HFFc6 (cell line): ENCODE measurements around the gene SMIM45.

ENCODE experiments used
- DNase-seq: peaks from one replicate; pipeline ENCODE4 v3.0.0-alpha.2; 2018
- H3K27ac Mint-ChIP-seq: 2 replicates; pipeline ENCODE4 v1.8.0; 2020; ENCODE audit warnings: mild to moderate bottlenecking, mixed read lengths
- H3K27me3 Mint-ChIP-seq: 2 replicates; pipeline ENCODE4 v1.8.0; 2021; ENCODE audit warnings: mild to moderate bottlenecking, moderate library complexity, mixed read lengths; ENCODE audit not compliant: insufficient read depth
- H3K36me3 Mint-ChIP-seq: 2 replicates; pipeline ENCODE4 v1.8.0; 2021; ENCODE audit warnings: low read depth, mixed read lengths
- H3K4me1 Mint-ChIP-seq: 2 replicates; pipeline ENCODE4 v1.8.0; 2020; ENCODE audit warnings: low read depth, mixed read lengths
- H3K4me3 Mint-ChIP-seq: 2 replicates; pipeline ENCODE4 v1.8.0; 2020; ENCODE audit warnings: mild to moderate bottlenecking, moderate library complexity, mixed read lengths
- H3K9me3 Mint-ChIP-seq: 2 replicates; pipeline ENCODE4 v1.8.0; 2020; ENCODE audit warnings: mild to moderate bottlenecking, mixed read lengths
- TF ChIP-seq, protein P1 (sequence below): fragments of 200-600 bp; sonication (generic); IDR thresholded peaks from 2 replicates; pipeline ENCODE4 v1.5.0; 2021; ENCODE audit warnings: antibody characterized with exemption, mild to moderate bottlenecking

Gene SMIM45

GRCh38 chr22:41934284-41935014 is 17.5 kb upstream of the SMIM45 start:
- no peak for DNase-seq
- Mint-ChIP-seq H3K27me3 (no peaks in the 10 kb centered on the region), H3K27ac (no peak overlapping the region), H3K9me3 (no peaks in the 10 kb centered on the region), H3K4me3 (no peak overlapping the region), H3K36me3 (no peaks in the 10 kb centered on the region), H3K4me1 (peaks cover 3% of the 10 kb centered on the region)
- TF ChIP-seq, protein P1, sequence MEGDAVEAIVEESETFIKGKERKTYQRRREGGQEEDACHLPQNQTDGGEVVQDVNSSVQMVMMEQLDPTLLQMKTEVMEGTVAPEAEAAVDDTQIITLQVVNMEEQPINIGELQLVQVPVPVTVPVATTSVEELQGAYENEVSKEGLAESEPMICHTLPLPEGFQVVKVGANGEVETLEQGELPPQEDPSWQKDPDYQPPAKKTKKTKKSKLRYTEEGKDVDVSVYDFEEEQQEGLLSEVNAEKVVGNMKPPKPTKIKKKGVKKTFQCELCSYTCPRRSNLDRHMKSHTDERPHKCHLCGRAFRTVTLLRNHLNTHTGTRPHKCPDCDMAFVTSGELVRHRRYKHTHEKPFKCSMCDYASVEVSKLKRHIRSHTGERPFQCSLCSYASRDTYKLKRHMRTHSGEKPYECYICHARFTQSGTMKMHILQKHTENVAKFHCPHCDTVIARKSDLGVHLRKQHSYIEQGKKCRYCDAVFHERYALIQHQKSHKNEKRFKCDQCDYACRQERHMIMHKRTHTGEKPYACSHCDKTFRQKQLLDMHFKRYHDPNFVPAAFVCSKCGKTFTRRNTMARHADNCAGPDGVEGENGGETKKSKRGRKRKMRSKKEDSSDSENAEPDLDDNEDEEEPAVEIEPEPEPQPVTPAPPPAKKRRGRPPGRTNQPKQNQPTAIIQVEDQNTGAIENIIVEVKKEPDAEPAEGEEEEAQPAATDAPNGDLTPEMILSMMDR, result no peak

GRCh38 chr22:41935015-41935351 is 17.0 kb upstream of the SMIM45 start:
- H3K4me1 Mint-ChIP-seq, result peaks cover 8% of the 10 kb centered on the region
- TF ChIP-seq, protein P1, result no peak
- H3K27me3 Mint-ChIP-seq, result no peaks in the 10 kb centered on the region
- H3K4me3 Mint-ChIP-seq, result no peak overlapping the region
- H3K27ac Mint-ChIP-seq, result no peak overlapping the region
- H3K9me3 Mint-ChIP-seq, result no peaks in the 10 kb centered on the region
- no peak for DNase-seq
- H3K36me3 Mint-ChIP-seq, result no peaks in the 10 kb centered on the region

- TF ChIP-seq, protein P1, result no peak
- Mint-ChIP-seq H3K27me3 (no peaks in the 10 kb centered on the region), H3K27ac (no peak overlapping the region), H3K36me3 (no peaks in the 10 kb centered on the region), H3K4me1 (peaks cover 14% of the 10 kb centered on the region), H3K9me3 (no peaks in the 10 kb centered on the region), H3K4me3 (no peak overlapping the region)
- DNase-seq, result no peak
Observed at GRCh38 chr22:41935509-41935908, 16.4 kb upstream of the SMIM45 start.

GRCh38 chr22:41936894-41937169 is 15.1 kb upstream of the SMIM45 start:
- TF ChIP-seq, protein P1, result no peak
- no peak for DNase-seq
- Mint-ChIP-seq H3K36me3 (no peaks in the 10 kb centered on the region; the same call in 1 of the 2 replicates), H3K4me1 (peaks cover 27% of the 10 kb centered on the region), H3K27me3 (no peaks in the 10 kb centered on the region), H3K27ac (no peak overlapping the region), H3K4me3 (no peak overlapping the region), H3K9me3 (no peaks in the 10 kb centered on the region)

- Mint-ChIP-seq H3K27me3 (no peaks in the 10 kb centered on the region), H3K4me3 (no peak overlapping the region), H3K36me3 (peaks cover 5% of the 10 kb centered on the region; the same call in 1 of the 2 replicates), H3K9me3 (no peaks in the 10 kb centered on the region), H3K27ac (peak overlapping the region; percentile 93), H3K4me1 (peaks cover 50% of the 10 kb centered on the region)
- no peak for DNase-seq
- TF ChIP-seq, protein P1, result no peak
Observed at GRCh38 chr22:41939981-41940831, 11.7 kb upstream of the SMIM45 start.
